Spleen (tissue), 7 donors: ENCODE data around the gene GAL3ST1.

Experiments used
- POLR2AphosphoS5 ChIP-seq, 3 donors: sonication (generic); formaldehyde crosslinking; IDR thresholded peaks; one replicate each; pipeline ENCODE4 v1.5.1; 2017; ENCODE audit warnings: antibody characterized with exemption in 3 of 3
- TF ChIP-seq, protein P1 (sequence below), 11 experiments: fragments of 200-600 bp in 7 of 11; fragments of 450-650 bp in 4 of 11; sonication (generic) in 4 of 11; IDR thresholded peaks in 8 of 11; conservative IDR thresholded peaks in 3 of 11; 1 replicate in 7 of 11; 2 replicates in 4 of 11; pipeline versions ENCODE4 v1.4.0 to v1.8.0; 2016 to 2021; ENCODE audit warnings: antibody characterized with exemption in 11 of 11, inconsistent platforms in 4 of 11, mild to moderate bottlenecking in 1 of 11
- donor health status: DM: no; HTN: no; CAD: no; lungs with moderate emphysema.
- donor health status: DM: no; HTN: no; CAD: no.
- donor health status: DM: no; HTN: no; CAD: no.

DNA sequence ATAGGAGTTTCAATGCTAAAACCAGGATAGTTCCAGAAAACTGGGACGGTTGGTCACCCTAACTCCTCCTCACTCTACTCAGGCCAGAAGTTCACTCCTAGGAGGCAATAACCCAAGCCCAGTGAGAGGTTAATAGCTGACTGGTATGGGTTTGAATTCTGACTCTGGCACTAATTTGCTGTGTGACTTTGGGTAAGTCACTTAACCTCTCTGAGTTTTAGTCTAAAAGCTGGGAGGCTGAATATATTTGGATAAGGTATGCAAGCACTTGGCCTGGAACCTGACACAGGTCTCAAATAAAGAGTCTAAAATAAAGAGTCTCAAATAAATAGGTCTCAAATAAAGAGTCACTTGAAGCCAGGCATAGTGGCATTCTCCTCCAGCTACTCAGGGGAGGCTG, 21.7 kb downstream of the GAL3ST1 start:
- TF ChIP-seq, protein P1, sequence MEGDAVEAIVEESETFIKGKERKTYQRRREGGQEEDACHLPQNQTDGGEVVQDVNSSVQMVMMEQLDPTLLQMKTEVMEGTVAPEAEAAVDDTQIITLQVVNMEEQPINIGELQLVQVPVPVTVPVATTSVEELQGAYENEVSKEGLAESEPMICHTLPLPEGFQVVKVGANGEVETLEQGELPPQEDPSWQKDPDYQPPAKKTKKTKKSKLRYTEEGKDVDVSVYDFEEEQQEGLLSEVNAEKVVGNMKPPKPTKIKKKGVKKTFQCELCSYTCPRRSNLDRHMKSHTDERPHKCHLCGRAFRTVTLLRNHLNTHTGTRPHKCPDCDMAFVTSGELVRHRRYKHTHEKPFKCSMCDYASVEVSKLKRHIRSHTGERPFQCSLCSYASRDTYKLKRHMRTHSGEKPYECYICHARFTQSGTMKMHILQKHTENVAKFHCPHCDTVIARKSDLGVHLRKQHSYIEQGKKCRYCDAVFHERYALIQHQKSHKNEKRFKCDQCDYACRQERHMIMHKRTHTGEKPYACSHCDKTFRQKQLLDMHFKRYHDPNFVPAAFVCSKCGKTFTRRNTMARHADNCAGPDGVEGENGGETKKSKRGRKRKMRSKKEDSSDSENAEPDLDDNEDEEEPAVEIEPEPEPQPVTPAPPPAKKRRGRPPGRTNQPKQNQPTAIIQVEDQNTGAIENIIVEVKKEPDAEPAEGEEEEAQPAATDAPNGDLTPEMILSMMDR (IDR thresholded peaks at IDR 0.05 in 8 of 11, conservative IDR thresholded peaks at IDR 0.05 in 3 of 11) = no peak
- no peak for TF ChIP-seq POLR2AphosphoS5 (IDR thresholded peaks at IDR 0.05)
